Fibroblast of lung (primary cell): ENCODE measurements around the gene KIAA1958. TPM values are rescaled to one million over a fixed set of nuclear protein-coding genes. Genes with fewer than 3 reads are reported as not detected.

ENCODE experiments used
- DNase-seq, 2 donors: peaks; one replicate each; pipeline versions ENCODE4 v3.0.0 to v3.0.0-alpha.2; 2010; ENCODE audit warnings: low read depth in 2 of 2
- H2AFZ ChIP-seq: 2 replicates; pipeline ENCODE4 v1.5.1; 2012; ENCODE audit warnings: low read length, control low read depth, inconsistent platforms
- H3K27ac ChIP-seq: 2 replicates; pipeline ENCODE4 v1.5.1; 2011; ENCODE audit warnings: low read length, control low read depth; ENCODE audit not compliant: insufficient read depth
- H3K27me3 ChIP-seq: 2 replicates; pipeline ENCODE4 v1.5.1; 2011; ENCODE audit warnings: mild to moderate bottlenecking, low read length; ENCODE audit not compliant: control insufficient read depth, insufficient read depth
- H3K36me3 ChIP-seq: 2 replicates; pipeline ENCODE4 v1.5.1; 2011; ENCODE audit warnings: low read length; ENCODE audit not compliant: control insufficient read depth, insufficient read depth
- H3K4me1 ChIP-seq: 2 replicates; pipeline ENCODE4 v1.5.1; 2011; ENCODE audit warnings: low read length; ENCODE audit not compliant: control insufficient read depth, insufficient read depth; ENCODE audit errors: extremely low read depth
- H3K4me2 ChIP-seq: 2 replicates; pipeline ENCODE4 v1.5.1; 2011; ENCODE audit warnings: low read length, control low read depth; ENCODE audit not compliant: insufficient read depth; ENCODE audit errors: extremely low read depth
- H3K4me3 ChIP-seq, 4 experiments: fragments of 200-600 bp in 1 of 4; sonication (generic) in 1 of 4; replicated peaks in 1 of 4; 2 replicates each; pipeline ENCODE4 v1.5.1; 2011 to 2016; ENCODE audit warnings: low read length in 4 of 4, low read depth in 3 of 4, mild to moderate bottlenecking in 3 of 4, control low read depth in 2 of 4, inconsistent platforms in 1 of 4, mixed read lengths in 1 of 4; ENCODE audit not compliant: insufficient read depth in 1 of 4; ENCODE audit errors: control extremely low read depth in 1 of 4
- H3K79me2 ChIP-seq: 2 replicates; pipeline ENCODE4 v1.5.1; 2012; ENCODE audit warnings: mild to moderate bottlenecking, low read length, inconsistent platforms; ENCODE audit not compliant: control insufficient read depth, insufficient read depth
- H3K9ac ChIP-seq: 2 replicates; pipeline ENCODE4 v1.5.1; 2011; ENCODE audit warnings: mild to moderate bottlenecking, low read length, control low read depth; ENCODE audit not compliant: insufficient read depth
- H3K9me3 ChIP-seq: 2 replicates; pipeline ENCODE4 v1.5.1; 2012; ENCODE audit warnings: low read depth, low read length; ENCODE audit not compliant: control insufficient read depth, insufficient read depth
- H4K20me1 ChIP-seq: 2 replicates; pipeline ENCODE4 v1.5.1; 2011; ENCODE audit warnings: low read length; ENCODE audit not compliant: control insufficient read depth, insufficient read depth; ENCODE audit errors: extremely low read depth
- CTCF ChIP-seq, 2 donors: IDR thresholded peaks in 1 of 2; conservative IDR thresholded peaks in 1 of 2; 1 replicate in 1 of 2; 2 replicates in 1 of 2; pipeline ENCODE4 v1.5.1; 2011 to 2012; ENCODE audit warnings: low read length in 2 of 2, control low read depth in 1 of 2, inconsistent platforms in 1 of 2, low read depth in 1 of 2, mild to moderate bottlenecking in 1 of 2
- EZH2 ChIP-seq: IDR thresholded peaks from 2 replicates; pipeline ENCODE4 v1.5.1; 2012; ENCODE audit warnings: low read length, control low read depth, mild to moderate bottlenecking; ENCODE audit errors: missing control alignments
- polyA plus RNA-seq, 2 donors: library from polyadenylated mRNA; depleted of rRNA in 1 of 2; stranded (reverse) in 1 of 2; unstranded in 1 of 2; fragments of >200 nt; gene quantifications; 2 replicates each; pipeline ENCODE4 v1.2.1, GENCODE V29; 2011 to 2012; ENCODE audit warnings: missing spikeins in 1 of 2
- total RNA-seq: library from RNA; depleted of rRNA; stranded (reverse); fragments of >200 nt; gene quantifications from 2 replicates; pipeline ENCODE4 v1.2.1, GENCODE V29; 2014

Gene KIAA1958
- total and polyA plus RNA-seq, 2 donors (not counting 1 experiment from before 2014, with no cell fraction given) = 0.75 to 3.0 TPM

- H2AFZ ChIP-seq = no peak overlapping the region
- H3K36me3 ChIP-seq = no peaks in the 10 kb centered on the region
- H4K20me1 ChIP-seq = no peaks in the 10 kb centered on the region
- peak; percentile 36 to 78 for DNase-seq
- no peak overlapping the region for H3K9ac ChIP-seq
- TF ChIP-seq EZH2 = no peak
- TF ChIP-seq CTCF (conservative IDR thresholded peaks at IDR 0.05 in 1 of 2, IDR thresholded peaks at IDR 0.05 in 1 of 2; ENCODE audit: low read depth in 1 of 2, low read length in 2 of 2) = no peak
- H3K9me3 ChIP-seq = no peaks in the 10 kb centered on the region
- H3K4me2 ChIP-seq = no peak overlapping the region
- H3K4me1 ChIP-seq = no peaks in the 10 kb centered on the region
- H3K4me3 ChIP-seq = no peak overlapping the region
- no peak overlapping the region for H3K27ac ChIP-seq
- no peaks in the 10 kb centered on the region for H3K79me2 ChIP-seq
- H3K27me3 ChIP-seq = no peaks in the 10 kb centered on the region
These were observed 6.9 kb downstream of the KIAA1958 start for GRCh38 chr9:112493393-112494137.

GRCh38 chr9:112494153-112494552 is 7.5 kb downstream of the KIAA1958 start:
- DNase-seq = peak in 1 of 2 donors; percentile 9
- no peaks in the 10 kb centered on the region for H3K27me3 ChIP-seq
- no peaks in the 10 kb centered on the region for H3K9me3 ChIP-seq
- H3K79me2 ChIP-seq = no peaks in the 10 kb centered on the region
- H3K27ac ChIP-seq = no peak overlapping the region
- H3K4me2 ChIP-seq = no peak overlapping the region
- TF ChIP-seq EZH2 (no peak), CTCF (conservative IDR thresholded peaks at IDR 0.05 in 1 of 2, IDR thresholded peaks at IDR 0.05 in 1 of 2; ENCODE audit: low read depth in 1 of 2, low read length in 2 of 2) (no peak)
- H3K4me1 ChIP-seq = no peaks in the 10 kb centered on the region
- H3K9ac ChIP-seq = no peak overlapping the region
- no peaks in the 10 kb centered on the region for H3K36me3 ChIP-seq
- no peaks in the 10 kb centered on the region for H4K20me1 ChIP-seq
- H3K4me3 ChIP-seq = no peak overlapping the region
- no peak overlapping the region for H2AFZ ChIP-seq

GRCh38 chr9:112495614-112496013 is 9.0 kb downstream of the KIAA1958 start:
- Histone ChIP-seq H4K20me1 (no peaks in the 10 kb centered on the region), H3K9me3 (no peaks in the 10 kb centered on the region), H3K4me3 (no peak overlapping the region), H3K27me3 (no peaks in the 10 kb centered on the region), H2AFZ (no peak overlapping the region), H3K27ac (no peak overlapping the region), H3K9ac (no peak overlapping the region), H3K79me2 (no peaks in the 10 kb centered on the region), H3K4me2 (no peak overlapping the region), H3K36me3 (no peaks in the 10 kb centered on the region), H3K4me1 (no peaks in the 10 kb centered on the region)
- TF ChIP-seq EZH2 = no peak
- TF ChIP-seq CTCF (conservative IDR thresholded peaks at IDR 0.05 in 1 of 2, IDR thresholded peaks at IDR 0.05 in 1 of 2; ENCODE audit: low read depth in 1 of 2, low read length in 2 of 2) = no peak
- no peak for DNase-seq
